SK-N-SH treated with all-trans-retinoic acid at 6 μM for 48 hours (cell line): ENCODE data around the gene SORCS1.

Source experiments
- ARNTL ChIP-seq: fragments of 450-650 bp; formaldehyde crosslinking; IDR thresholded peaks from 2 replicates; pipeline ENCODE4 v1.5.0; 2020; ENCODE audit warnings: low read depth, mild to moderate bottlenecking, moderate library complexity, borderline replicate concordance
- CSDC2 ChIP-seq: fragments of 250-450 bp; sonication (Bioruptor Pico); IDR thresholded peaks from 2 replicates; pipeline ENCODE4 v1.5.0; 2020; ENCODE audit warnings: mild to moderate bottlenecking, moderate library complexity
- ESRRG ChIP-seq: fragments of 250-450 bp; sonication (Bioruptor Pico); IDR thresholded peaks from 2 replicates; pipeline ENCODE4 v1.6.1; 2021; ENCODE audit warnings: mild to moderate bottlenecking
- GLIS3 ChIP-seq: fragments of 250-450 bp; sonication (Bioruptor Pico); IDR thresholded peaks from 2 replicates; pipeline ENCODE4 v1.5.0; 2020; ENCODE audit warnings: mild to moderate bottlenecking, moderate library complexity
- PPARA ChIP-seq: fragments of 250-450 bp; sonication (Bioruptor Pico); IDR thresholded peaks from 2 replicates; pipeline ENCODE4 v1.5.0; 2020; ENCODE audit warnings: mild to moderate bottlenecking, borderline replicate concordance
- SNAI2 ChIP-seq: fragments of 250-450 bp; sonication (Bioruptor Pico); IDR thresholded peaks from 2 replicates; pipeline ENCODE4 v1.5.0; 2020; ENCODE audit warnings: mild to moderate bottlenecking, moderate library complexity
- ZFP30 ChIP-seq: fragments of 450-650 bp; formaldehyde crosslinking; IDR thresholded peaks from 2 replicates; pipeline ENCODE4 v1.5.0; 2022; ENCODE audit warnings: mild to moderate bottlenecking, moderate library complexity
- ZNF565 ChIP-seq: fragments of 450-650 bp; formaldehyde crosslinking; conservative IDR thresholded peaks from 2 replicates; pipeline ENCODE4 v1.5.0; 2020; ENCODE audit warnings: low read depth, mild to moderate bottlenecking, moderate library complexity
- TF ChIP-seq, protein P1 (sequence below): fragments of 250-450 bp; sonication (Bioruptor Pico); IDR thresholded peaks from 2 replicates; pipeline ENCODE4 v1.8.0; 2020; ENCODE audit warnings: mild to moderate bottlenecking, moderate library complexity, borderline replicate concordance

DNA sequence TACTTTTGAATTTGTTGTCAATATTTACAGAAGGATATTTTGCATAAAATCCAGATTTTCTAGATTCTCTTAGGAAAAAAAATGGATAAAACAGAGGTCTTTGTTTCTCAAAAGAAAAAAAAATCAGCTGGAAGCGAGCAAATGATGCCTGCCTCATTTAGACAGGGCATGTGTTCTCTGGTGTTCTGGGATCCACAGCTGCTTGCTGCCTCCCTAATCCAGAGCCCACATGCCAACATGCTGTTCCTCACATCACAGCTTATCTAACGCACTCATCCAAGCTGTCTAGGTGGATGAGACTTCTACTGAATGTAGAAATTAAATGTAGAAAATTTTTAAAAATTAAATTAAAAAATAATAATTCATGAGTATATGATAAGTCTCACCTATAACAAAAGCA is 630.1 kb downstream of the SORCS1 start:
- no peak for TF ChIP-seq GLIS3 (CRISPR knock-in tag)
- no peak for TF ChIP-seq ARNTL (CRISPR knock-in tag)
- no peak for TF ChIP-seq CSDC2 (CRISPR knock-in tag)
- no peak for TF ChIP-seq ESRRG
- TF ChIP-seq, protein P1, sequence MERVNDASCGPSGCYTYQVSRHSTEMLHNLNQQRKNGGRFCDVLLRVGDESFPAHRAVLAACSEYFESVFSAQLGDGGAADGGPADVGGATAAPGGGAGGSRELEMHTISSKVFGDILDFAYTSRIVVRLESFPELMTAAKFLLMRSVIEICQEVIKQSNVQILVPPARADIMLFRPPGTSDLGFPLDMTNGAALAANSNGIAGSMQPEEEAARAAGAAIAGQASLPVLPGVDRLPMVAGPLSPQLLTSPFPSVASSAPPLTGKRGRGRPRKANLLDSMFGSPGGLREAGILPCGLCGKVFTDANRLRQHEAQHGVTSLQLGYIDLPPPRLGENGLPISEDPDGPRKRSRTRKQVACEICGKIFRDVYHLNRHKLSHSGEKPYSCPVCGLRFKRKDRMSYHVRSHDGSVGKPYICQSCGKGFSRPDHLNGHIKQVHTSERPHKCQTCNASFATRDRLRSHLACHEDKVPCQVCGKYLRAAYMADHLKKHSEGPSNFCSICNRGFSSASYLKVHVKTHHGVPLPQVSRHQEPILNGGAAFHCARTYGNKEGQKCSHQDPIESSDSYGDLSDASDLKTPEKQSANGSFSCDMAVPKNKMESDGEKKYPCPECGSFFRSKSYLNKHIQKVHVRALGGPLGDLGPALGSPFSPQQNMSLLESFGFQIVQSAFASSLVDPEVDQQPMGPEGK (CRISPR knock-in tag) = no peak
- TF ChIP-seq SNAI2 (CRISPR knock-in tag) = no peak
- TF ChIP-seq ZNF565 (CRISPR knock-in tag) = no peak
- TF ChIP-seq ZFP30 (CRISPR knock-in tag) = no peak
- no peak for TF ChIP-seq PPARA (CRISPR knock-in tag)
